GM13976 (cell line): ENCODE results near the gene CTPS2.

Source experiments
- DNase-seq: peaks from one replicate; pipeline ENCODE4 v3.0.0; 2012; ENCODE audit warnings: low spot score
- CTCF ChIP-seq: IDR thresholded peaks from 2 replicates; pipeline ENCODE4 v1.5.1; 2012; ENCODE audit warnings: borderline replicate concordance, mild to moderate bottlenecking; ENCODE audit not compliant: insufficient read depth; ENCODE audit errors: extremely low read depth, missing control alignments, control extremely low read depth
- in situ Hi-C: fragments of 300-500 bp; cut with MboI; formaldehyde crosslinking; loops from one replicate; pipeline ENCODE4 v1.12.0; 2022; ENCODE audit warnings: low sequenced_read_pairs, mixed read lengths, inconsistent platforms; ENCODE audit not compliant: unreplicated experiment

Gene CTPS2

GRCh38 chrX:16700734-16701133 is 11.7 kb downstream of the CTPS2 start:
- no peak for TF ChIP-seq CTCF
- in situ Hi-C loops = no loop called here
- DNase-seq = no peak

GRCh38 chrX:16699389-16699788 is 13.1 kb downstream of the CTPS2 start:
- in situ Hi-C loops = loop anchor here (25.0 kb wide), 1 partner anchor 237 kb away; no protein-coding TSS in a partner anchor
- TF ChIP-seq CTCF = no peak
- DNase-seq = no peak

GRCh38 chrX:16696956-16697355 is 15.5 kb downstream of the CTPS2 start:
- in situ Hi-C loops = loop anchor here (25.0 kb wide), 1 partner anchor 235 kb away; no protein-coding TSS in a partner anchor
- TF ChIP-seq CTCF = no peak

GRCh38 chrX:16695079-16695676 is 17.3 kb downstream of the CTPS2 start:
- peak; percentile 65 for DNase-seq
- peak; percentile 89 for TF ChIP-seq CTCF
- in situ Hi-C loops = loop anchor here (25.0 kb wide), 1 partner anchor 233 kb away; no protein-coding TSS in a partner anchor

More at GRCh38 chrX:16696956-16697355, 15.5 kb downstream of the CTPS2 start:
- no peak for DNase-seq

- in situ Hi-C loops = loop anchor here (25.0 kb wide), 1 partner anchor 225 kb away; no protein-coding TSS in a partner anchor
- DNase-seq = no peak
These were observed 25.0 kb downstream of the CTPS2 start for GRCh38 chrX:16687514-16687913.

GRCh38 chrX:16683007-16683664 is 29.3 kb downstream of the CTPS2 start:
- TF ChIP-seq CTCF = no peak
- in situ Hi-C loops = loop anchor here (25.0 kb wide), 1 partner anchor 221 kb away; no protein-coding TSS in a partner anchor
- DNase-seq = no peak

More at GRCh38 chrX:16687514-16687913, 25.0 kb downstream of the CTPS2 start:
- TF ChIP-seq CTCF = no peak
